ENCODE measurements around the gene SLC16A4. TPM values are rescaled to one million over a fixed set of nuclear protein-coding genes. Genes with fewer than 3 reads are reported as not detected.

SLC16A4 gene
- total and polyA plus RNA-seq, 10 of the 15 experiments (the other 5 are each of a cell fraction or from before 2014, with no cell fraction given), result 0.13 to 2.2 (median 0.26) TPM; not detected in 1

DNA sequence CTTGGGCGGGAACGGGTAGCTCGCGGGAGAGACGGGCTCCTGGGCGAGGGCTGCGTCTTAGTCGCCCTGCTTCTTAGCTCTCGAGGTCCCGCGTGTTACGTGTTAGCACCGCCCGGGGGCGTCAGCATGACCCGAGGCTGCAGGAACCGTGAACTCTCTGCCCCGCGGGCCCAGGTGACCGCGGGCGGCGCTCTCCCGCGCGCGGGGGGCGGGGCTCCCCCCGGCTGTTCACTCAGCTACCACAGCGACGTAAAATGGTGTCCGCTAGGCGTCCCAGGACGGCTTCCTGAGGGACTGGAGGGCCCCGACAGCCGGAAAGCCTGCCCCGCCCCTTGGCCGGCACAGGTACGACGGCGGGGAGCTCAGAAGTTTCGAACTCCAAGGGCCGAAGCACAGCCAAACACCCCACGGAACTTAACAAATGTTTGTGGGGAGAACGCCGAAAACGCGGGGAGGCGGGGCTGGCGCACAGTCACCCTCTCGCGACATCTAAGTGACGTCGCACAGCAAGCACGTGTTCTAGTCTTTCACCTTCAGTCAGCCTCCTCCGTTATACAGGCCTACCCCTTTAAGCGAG, 52.4 kb downstream of the SLC16A4 start (continued):
- 0 out of 4 replicates have a peak, but pooled peaks of 1 of the 2 experiments have one; percentile 6 for TF ChIP-seq EP300 (IDR thresholded peaks at IDR 0.05; ENCODE audit: borderline replicate concordance in 1 of 2, control insufficient read depth in 1 of 2, low read depth in 2 of 2, low read length in 2 of 2)
- TF ChIP-seq EED (IDR thresholded peaks at IDR 0.05; ENCODE audit: low read depth), result peak; percentile 58
- peak; percentile 32; the same call in 1 of the 2 replicates for TF ChIP-seq SIN3A (IDR thresholded peaks at IDR 0.05; ENCODE audit: low read depth, low read length)
- peak; percentile 27; the same call in 1 of the 2 replicates for TF ChIP-seq SREBF2 (IDR thresholded peaks at IDR 0.05; ENCODE audit: low read length)
- peak; percentile 91 for TF ChIP-seq MXI1 (IDR thresholded peaks at IDR 0.05; ENCODE audit: low read depth, low read length)
- TF ChIP-seq, protein P1, sequence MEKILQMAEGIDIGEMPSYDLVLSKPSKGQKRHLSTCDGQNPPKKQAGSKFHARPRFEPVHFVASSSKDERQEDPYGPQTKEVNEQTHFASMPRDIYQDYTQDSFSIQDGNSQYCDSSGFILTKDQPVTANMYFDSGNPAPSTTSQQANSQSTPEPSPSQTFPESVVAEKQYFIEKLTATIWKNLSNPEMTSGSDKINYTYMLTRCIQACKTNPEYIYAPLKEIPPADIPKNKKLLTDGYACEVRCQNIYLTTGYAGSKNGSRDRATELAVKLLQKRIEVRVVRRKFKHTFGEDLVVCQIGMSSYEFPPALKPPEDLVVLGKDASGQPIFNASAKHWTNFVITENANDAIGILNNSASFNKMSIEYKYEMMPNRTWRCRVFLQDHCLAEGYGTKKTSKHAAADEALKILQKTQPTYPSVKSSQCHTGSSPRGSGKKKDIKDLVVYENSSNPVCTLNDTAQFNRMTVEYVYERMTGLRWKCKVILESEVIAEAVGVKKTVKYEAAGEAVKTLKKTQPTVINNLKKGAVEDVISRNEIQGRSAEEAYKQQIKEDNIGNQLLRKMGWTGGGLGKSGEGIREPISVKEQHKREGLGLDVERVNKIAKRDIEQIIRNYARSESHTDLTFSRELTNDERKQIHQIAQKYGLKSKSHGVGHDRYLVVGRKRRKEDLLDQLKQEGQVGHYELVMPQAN (conservative IDR thresholded peaks at IDR 0.05), result peak; percentile 69
- TF ChIP-seq NFIC (IDR thresholded peaks at IDR 0.05; ENCODE audit: low read depth, low read length), result no peak
- peak; percentile 93; the same call in 1 of the 2 replicates for TF ChIP-seq NBN (IDR thresholded peaks at IDR 0.05)
- TF ChIP-seq, protein P2, sequence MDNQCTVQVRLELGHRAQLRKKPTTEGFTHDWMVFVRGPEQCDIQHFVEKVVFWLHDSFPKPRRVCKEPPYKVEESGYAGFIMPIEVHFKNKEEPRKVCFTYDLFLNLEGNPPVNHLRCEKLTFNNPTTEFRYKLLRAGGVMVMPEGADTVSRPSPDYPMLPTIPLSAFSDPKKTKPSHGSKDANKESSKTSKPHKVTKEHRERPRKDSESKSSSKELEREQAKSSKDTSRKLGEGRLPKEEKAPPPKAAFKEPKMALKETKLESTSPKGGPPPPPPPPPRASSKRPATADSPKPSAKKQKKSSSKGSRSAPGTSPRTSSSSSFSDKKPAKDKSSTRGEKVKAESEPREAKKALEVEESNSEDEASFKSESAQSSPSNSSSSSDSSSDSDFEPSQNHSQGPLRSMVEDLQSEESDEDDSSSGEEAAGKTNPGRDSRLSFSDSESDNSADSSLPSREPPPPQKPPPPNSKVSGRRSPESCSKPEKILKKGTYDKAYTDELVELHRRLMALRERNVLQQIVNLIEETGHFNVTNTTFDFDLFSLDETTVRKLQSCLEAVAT (IDR thresholded peaks at IDR 0.05), result peak; percentile 60; the same call in 1 of the 2 replicates
- no peak for TF ChIP-seq RAD51 (IDR thresholded peaks at IDR 0.05)
- TF ChIP-seq HDGF (IDR thresholded peaks at IDR 0.05), result 0 out of 2 replicates have a peak, but pooled peaks have one; percentile 36
- TF ChIP-seq, protein P3, sequence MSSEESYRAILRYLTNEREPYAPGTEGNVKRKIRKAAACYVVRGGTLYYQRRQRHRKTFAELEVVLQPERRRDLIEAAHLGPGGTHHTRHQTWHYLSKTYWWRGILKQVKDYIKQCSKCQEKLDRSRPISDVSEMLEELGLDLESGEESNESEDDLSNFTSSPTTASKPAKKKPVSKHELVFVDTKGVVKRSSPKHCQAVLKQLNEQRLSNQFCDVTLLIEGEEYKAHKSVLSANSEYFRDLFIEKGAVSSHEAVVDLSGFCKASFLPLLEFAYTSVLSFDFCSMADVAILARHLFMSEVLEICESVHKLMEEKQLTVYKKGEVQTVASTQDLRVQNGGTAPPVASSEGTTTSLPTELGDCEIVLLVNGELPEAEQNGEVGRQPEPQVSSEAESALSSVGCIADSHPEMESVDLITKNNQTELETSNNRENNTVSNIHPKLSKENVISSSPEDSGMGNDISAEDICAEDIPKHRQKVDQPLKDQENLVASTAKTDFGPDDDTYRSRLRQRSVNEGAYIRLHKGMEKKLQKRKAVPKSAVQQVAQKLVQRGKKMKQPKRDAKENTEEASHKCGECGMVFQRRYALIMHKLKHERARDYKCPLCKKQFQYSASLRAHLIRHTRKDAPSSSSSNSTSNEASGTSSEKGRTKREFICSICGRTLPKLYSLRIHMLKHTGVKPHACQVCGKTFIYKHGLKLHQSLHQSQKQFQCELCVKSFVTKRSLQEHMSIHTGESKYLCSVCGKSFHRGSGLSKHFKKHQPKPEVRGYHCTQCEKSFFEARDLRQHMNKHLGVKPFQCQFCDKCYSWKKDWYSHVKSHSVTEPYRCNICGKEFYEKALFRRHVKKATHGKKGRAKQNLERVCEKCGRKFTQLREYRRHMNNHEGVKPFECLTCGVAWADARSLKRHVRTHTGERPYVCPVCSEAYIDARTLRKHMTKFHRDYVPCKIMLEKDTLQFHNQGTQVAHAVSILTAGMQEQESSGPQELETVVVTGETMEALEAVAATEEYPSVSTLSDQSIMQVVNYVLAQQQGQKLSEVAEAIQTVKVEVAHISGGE (CRISPR knock-in tag; IDR thresholded peaks at IDR 0.05), result no peak
- peak; percentile 73 for TF ChIP-seq NR2C1 (IDR thresholded peaks at IDR 0.05)
- TF ChIP-seq ZNF384 (IDR thresholded peaks at IDR 0.05; ENCODE audit: borderline replicate concordance, low read depth, low read length), result no peak
- no peak for TF ChIP-seq SUPT20H (IDR thresholded peaks at IDR 0.05; ENCODE audit: borderline replicate concordance, control insufficient read depth, low read depth, low read length)
- TF ChIP-seq TAF1 (IDR thresholded peaks at IDR 0.05; ENCODE audit: borderline replicate concordance, low read depth, low read length), result peak; percentile 73; the same call in 1 of the 2 replicates
- peak; percentile 81; the same call in 1 of the 2 replicates for TF ChIP-seq GATAD2B (conservative IDR thresholded peaks at IDR 0.05; ENCODE audit: low read depth)
- TF ChIP-seq, protein P4, sequence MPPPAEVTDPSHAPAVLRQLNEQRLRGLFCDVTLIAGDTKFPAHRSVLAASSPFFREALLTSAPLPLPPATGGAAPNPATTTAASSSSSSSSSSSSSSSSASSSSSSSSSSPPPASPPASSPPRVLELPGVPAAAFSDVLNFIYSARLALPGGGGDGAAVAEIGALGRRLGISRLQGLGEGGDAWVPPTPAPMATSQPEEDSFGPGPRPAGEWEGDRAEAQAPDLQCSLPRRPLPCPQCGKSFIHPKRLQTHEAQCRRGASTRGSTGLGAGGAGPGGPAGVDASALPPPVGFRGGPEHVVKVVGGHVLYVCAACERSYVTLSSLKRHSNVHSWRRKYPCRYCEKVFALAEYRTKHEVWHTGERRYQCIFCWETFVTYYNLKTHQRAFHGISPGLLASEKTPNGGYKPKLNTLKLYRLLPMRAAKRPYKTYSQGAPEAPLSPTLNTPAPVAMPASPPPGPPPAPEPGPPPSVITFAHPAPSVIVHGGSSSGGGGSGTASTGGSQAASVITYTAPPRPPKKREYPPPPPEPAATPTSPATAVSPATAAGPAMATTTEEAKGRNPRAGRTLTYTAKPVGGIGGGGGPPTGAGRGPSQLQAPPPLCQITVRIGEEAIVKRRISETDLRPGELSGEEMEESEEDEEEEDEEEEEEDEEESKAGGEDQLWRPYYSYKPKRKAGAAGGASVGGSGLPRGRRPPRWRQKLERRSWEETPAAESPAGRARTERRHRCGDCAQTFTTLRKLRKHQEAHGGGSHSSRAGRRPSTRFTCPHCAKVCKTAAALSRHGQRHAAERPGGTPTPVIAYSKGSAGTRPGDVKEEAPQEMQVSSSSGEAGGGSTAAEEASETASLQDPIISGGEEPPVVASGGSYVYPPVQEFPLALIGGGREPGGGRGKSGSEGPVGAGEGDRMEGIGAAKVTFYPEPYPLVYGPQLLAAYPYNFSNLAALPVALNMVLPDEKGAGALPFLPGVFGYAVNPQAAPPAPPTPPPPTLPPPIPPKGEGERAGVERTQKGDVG (CRISPR knock-in tag; IDR thresholded peaks at IDR 0.05), result no peak
- TF ChIP-seq RUNX3 (IDR thresholded peaks at IDR 0.05; ENCODE audit: low read length), result peak; percentile 72
- TF ChIP-seq MEF2A (IDR thresholded peaks at IDR 0.05; ENCODE audit: insufficient read depth, low read depth, low read length), result 0 out of 2 replicates have a peak, but pooled peaks have one; percentile 38
